Measurements from ENCODE around the gene TTLL5.

TTLL5 gene

GRCh38 chr14:75709207-75709812, 48.3 kb downstream of the TTLL5 start:
- Histone ChIP-seq H3K14ac (ENCODE audit: low read length) (no peak overlapping the region), H3K79me1 (ENCODE audit: low read depth, low read length) (no peaks in the 10 kb centered on the region), H3K27ac (replicated peaks; ENCODE audit: low read length) (no peak overlapping the region), H3K18ac (ENCODE audit: low read length) (no peak overlapping the region), H3K4me2 (ENCODE audit: insufficient read depth, low read length, poor library complexity, severe bottlenecking) (no peak overlapping the region), H2AK5ac (ENCODE audit: low read depth, low read length) (no peak overlapping the region), H4K8ac (ENCODE audit: low read depth, low read length) (no peak overlapping the region), H3K4ac (ENCODE audit: low read length) (no peak overlapping the region), H2BK120ac (ENCODE audit: low read depth, low read length) (no peak overlapping the region), H2BK15ac (ENCODE audit: low read length) (no peak overlapping the region), H3K9ac (ENCODE audit: low read depth, low read length, poor library complexity) (no peak overlapping the region), H2BK12ac (ENCODE audit: low read length) (no peak overlapping the region), H4K91ac (ENCODE audit: low read depth, low read length, poor library complexity) (no peak overlapping the region), H2BK5ac (ENCODE audit: low read length) (no peak overlapping the region), H3K4me1 (ENCODE audit: control insufficient read depth in 2 of 2, insufficient read depth in 1 of 2, low read depth in 1 of 2, low read length in 2 of 2) (peaks cover 6 to 8% of the 10 kb centered on the region in 2 donors), H3K27me3 (ENCODE audit: control insufficient read depth in 3 of 3, insufficient read depth in 3 of 3, low read depth in 1 of 3, low read length in 3 of 3) (no peaks in the 10 kb centered on the region), H3K4me3 (ENCODE audit: low read length in 2 of 2) (no peak overlapping the region), H3K23ac (ENCODE audit: low read depth, low read length, poor library complexity) (no peak overlapping the region), H2AFZ (ENCODE audit: low read length) (no peak overlapping the region), H3K36me3 (replicated peaks in 1 of 2; ENCODE audit: control insufficient read depth in 2 of 2, insufficient read depth in 2 of 2, low read length in 2 of 2) (peaks cover 3 to 63% of the 10 kb centered on the region in 2 donors), H3K9me3 (replicated peaks in 1 of 2; ENCODE audit: control insufficient read depth in 2 of 2, insufficient read depth in 1 of 2, low read depth in 1 of 2, low read length in 2 of 2) (no peaks in the 10 kb centered on the region)
- DNase-seq (ENCODE audit: low spot score): peak; percentile 59
- WGBS, 2 donors (ENCODE audit: extremely low coverage in 2 of 2, insufficient read length in 2 of 2, insufficient replicate concordance in 1 of 2): no CpG with 5 or more reads among the region's 10 CpGs

- H3K4me3 ChIP-seq (ENCODE audit: low read length in 2 of 2): no peak overlapping the region
- H3K27me3 ChIP-seq (ENCODE audit: control insufficient read depth in 3 of 3, insufficient read depth in 3 of 3, low read depth in 1 of 3, low read length in 3 of 3): no peaks in the 10 kb centered on the region
- H3K36me3 ChIP-seq (replicated peaks in 1 of 2; ENCODE audit: control insufficient read depth in 2 of 2, insufficient read depth in 2 of 2, low read length in 2 of 2): peaks cover 1 to 44% of the 10 kb centered on the region in 2 donors
- no peak overlapping the region for H3K18ac ChIP-seq (ENCODE audit: low read length)
- H3K4me1 ChIP-seq (ENCODE audit: control insufficient read depth in 2 of 2, insufficient read depth in 1 of 2, low read depth in 1 of 2, low read length in 2 of 2): peaks cover 6 to 12% of the 10 kb centered on the region in 2 donors
- H3K27ac ChIP-seq (replicated peaks; ENCODE audit: low read length): peak overlapping the region; percentile 64
- WGBS, 2 donors (ENCODE audit: extremely low coverage in 2 of 2, insufficient read length in 2 of 2, insufficient replicate concordance in 1 of 2): no CpG with 5 or more reads among the region's 4 CpGs
- H2AK5ac ChIP-seq (ENCODE audit: low read depth, low read length): no peak overlapping the region
- H2BK12ac ChIP-seq (ENCODE audit: low read length): no peak overlapping the region
- H2AFZ ChIP-seq (ENCODE audit: low read length): no peak overlapping the region
- H2BK120ac ChIP-seq (ENCODE audit: low read depth, low read length): no peak overlapping the region
- no peak overlapping the region for H3K14ac ChIP-seq (ENCODE audit: low read length)
- H4K91ac ChIP-seq (ENCODE audit: low read depth, low read length, poor library complexity): no peak overlapping the region
- no peak overlapping the region for H4K8ac ChIP-seq (ENCODE audit: low read depth, low read length)
- H3K9me3 ChIP-seq (replicated peaks in 1 of 2; ENCODE audit: control insufficient read depth in 2 of 2, insufficient read depth in 1 of 2, low read depth in 1 of 2, low read length in 2 of 2): no peaks in the 10 kb centered on the region
- no peak overlapping the region for H3K4me2 ChIP-seq (ENCODE audit: insufficient read depth, low read length, poor library complexity, severe bottlenecking)
- no peak overlapping the region for H3K4ac ChIP-seq (ENCODE audit: low read length)
- DNase-seq (ENCODE audit: low spot score): peak; percentile 33
- H3K23ac ChIP-seq (ENCODE audit: low read depth, low read length, poor library complexity): no peak overlapping the region
- no peak overlapping the region for H2BK15ac ChIP-seq (ENCODE audit: low read length)
- H3K79me1 ChIP-seq (ENCODE audit: low read depth, low read length): no peaks in the 10 kb centered on the region
- no peak overlapping the region for H3K9ac ChIP-seq (ENCODE audit: low read depth, low read length, poor library complexity)
- no peak overlapping the region for H2BK5ac ChIP-seq (ENCODE audit: low read length)
Measured at GRCh38 chr14:75711105-75711795, 50.2 kb downstream of the TTLL5 start.

- Histone ChIP-seq H3K4ac (ENCODE audit: low read length) (no peak overlapping the region), H3K18ac (ENCODE audit: low read length) (no peak overlapping the region), H3K14ac (ENCODE audit: low read length) (no peak overlapping the region), H2BK5ac (ENCODE audit: low read length) (no peak overlapping the region), H4K8ac (ENCODE audit: low read depth, low read length) (no peak overlapping the region), H3K27me3 (ENCODE audit: control insufficient read depth in 3 of 3, insufficient read depth in 3 of 3, low read depth in 1 of 3, low read length in 3 of 3) (no peaks in the 10 kb centered on the region), H3K79me1 (ENCODE audit: low read depth, low read length) (no peaks in the 10 kb centered on the region), H2AK5ac (ENCODE audit: low read depth, low read length) (no peak overlapping the region), H3K9ac (ENCODE audit: low read depth, low read length, poor library complexity) (no peak overlapping the region), H3K4me2 (ENCODE audit: insufficient read depth, low read length, poor library complexity, severe bottlenecking) (no peak overlapping the region), H2BK120ac (ENCODE audit: low read depth, low read length) (no peak overlapping the region), H3K9me3 (replicated peaks in 1 of 2; ENCODE audit: control insufficient read depth in 2 of 2, insufficient read depth in 1 of 2, low read depth in 1 of 2, low read length in 2 of 2) (no peaks in the 10 kb centered on the region), H2BK12ac (ENCODE audit: low read length) (no peak overlapping the region), H3K4me1 (ENCODE audit: control insufficient read depth in 2 of 2, insufficient read depth in 1 of 2, low read depth in 1 of 2, low read length in 2 of 2) (peaks cover 6 to 12% of the 10 kb centered on the region in 2 donors), H4K91ac (ENCODE audit: low read depth, low read length, poor library complexity) (no peak overlapping the region), H2BK15ac (ENCODE audit: low read length) (no peak overlapping the region), H2AFZ (ENCODE audit: low read length) (peak overlapping the region; percentile 48), H3K36me3 (replicated peaks in 1 of 2; ENCODE audit: control insufficient read depth in 2 of 2, insufficient read depth in 2 of 2, low read length in 2 of 2) (peaks cover 1 to 40% of the 10 kb centered on the region in 2 donors), H3K27ac (replicated peaks; ENCODE audit: low read length) (peak overlapping the region; percentile 64), H3K4me3 (ENCODE audit: low read length in 2 of 2) (no peak overlapping the region), H3K23ac (ENCODE audit: low read depth, low read length, poor library complexity) (no peak overlapping the region)
- no CpG with 5 or more reads among the region's 4 CpGs for WGBS, 2 donors (ENCODE audit: extremely low coverage in 2 of 2, insufficient read length in 2 of 2, insufficient replicate concordance in 1 of 2)
- peak; percentile 55 for DNase-seq (ENCODE audit: low spot score)
Measured at GRCh38 chr14:75711796-75712211, 50.8 kb downstream of the TTLL5 start.

- no peak overlapping the region for H3K23ac ChIP-seq (ENCODE audit: low read depth, low read length, poor library complexity)
- no peak overlapping the region for H3K4me2 ChIP-seq (ENCODE audit: insufficient read depth, low read length, poor library complexity, severe bottlenecking)
- H2BK120ac ChIP-seq (ENCODE audit: low read depth, low read length): no peak overlapping the region
- H3K9me3 ChIP-seq (replicated peaks in 1 of 2; ENCODE audit: control insufficient read depth in 2 of 2, insufficient read depth in 1 of 2, low read depth in 1 of 2, low read length in 2 of 2): no peaks in the 10 kb centered on the region
- H2AFZ ChIP-seq (ENCODE audit: low read length): no peak overlapping the region
- H3K9ac ChIP-seq (ENCODE audit: low read depth, low read length, poor library complexity): no peak overlapping the region
- H3K36me3 ChIP-seq (replicated peaks in 1 of 2; ENCODE audit: control insufficient read depth in 2 of 2, insufficient read depth in 2 of 2, low read length in 2 of 2): peaks cover 4 to 51% of the 10 kb centered on the region in 2 donors
- no peak overlapping the region for H3K18ac ChIP-seq (ENCODE audit: low read length)
- WGBS, 2 donors (ENCODE audit: extremely low coverage in 2 of 2, insufficient read length in 2 of 2, insufficient replicate concordance in 1 of 2): no CpG with 5 or more reads among the region's 2 CpGs
- no peak overlapping the region for H3K14ac ChIP-seq (ENCODE audit: low read length)
- H3K4me1 ChIP-seq (ENCODE audit: control insufficient read depth in 2 of 2, insufficient read depth in 1 of 2, low read depth in 1 of 2, low read length in 2 of 2): peaks cover 6 to 12% of the 10 kb centered on the region in 2 donors
- no peaks in the 10 kb centered on the region for H3K79me1 ChIP-seq (ENCODE audit: low read depth, low read length)
- no peak overlapping the region for H2BK15ac ChIP-seq (ENCODE audit: low read length)
- H2BK12ac ChIP-seq (ENCODE audit: low read length): no peak overlapping the region
- H3K4ac ChIP-seq (ENCODE audit: low read length): no peak overlapping the region
- H4K91ac ChIP-seq (ENCODE audit: low read depth, low read length, poor library complexity): no peak overlapping the region
- H4K8ac ChIP-seq (ENCODE audit: low read depth, low read length): no peak overlapping the region
- H3K4me3 ChIP-seq (ENCODE audit: low read length in 2 of 2): no peak overlapping the region
- no peak for DNase-seq (ENCODE audit: low spot score)
- H3K27ac ChIP-seq (replicated peaks; ENCODE audit: low read length): no peak overlapping the region
- no peaks in the 10 kb centered on the region for H3K27me3 ChIP-seq (ENCODE audit: control insufficient read depth in 3 of 3, insufficient read depth in 3 of 3, low read depth in 1 of 3, low read length in 3 of 3)
- no peak overlapping the region for H2BK5ac ChIP-seq (ENCODE audit: low read length)
- no peak overlapping the region for H2AK5ac ChIP-seq (ENCODE audit: low read depth, low read length)
Measured at GRCh38 chr14:75714991-75715390, 53.9 kb downstream of the TTLL5 start.

Data from neuronal stem cell (in vitro differentiated cells).